Natural killer cell (primary cell): ENCODE data around the gene OCRL. TPM values are rescaled to one million over a fixed set of nuclear protein-coding genes. Genes with fewer than 3 reads are reported as not detected.

Experiments used
- ATAC-seq, 3 donors: fragments of 150-1000 bp in 2 of 3; fragments of 200-7000 bp in 1 of 3; cut with Tn5 transposase; 1 replicate in 1 of 3; 2 replicates in 2 of 3; pipeline ENCODE4 v1.10.0; 2021; ENCODE audit warnings: mild to moderate bottlenecking in 2 of 3, moderate library complexity in 2 of 3
- DNase-seq, 2 donors: peaks; one replicate each; pipeline versions ENCODE4 v3.0.0 to v3.0.0-alpha.2; 2013 to 2021; ENCODE audit warnings: mixed read lengths in 1 of 2
- H3K27ac ChIP-seq: one replicate; pipeline ENCODE4 v1.5.1; 2013; ENCODE audit warnings: mild to moderate bottlenecking, low read length
- H3K27me3 ChIP-seq: one replicate; pipeline ENCODE4 v1.6.1; 2013; ENCODE audit warnings: low read length; ENCODE audit not compliant: control insufficient read depth, insufficient read depth
- H3K36me3 ChIP-seq: one replicate; pipeline ENCODE4 v1.6.1; 2013; ENCODE audit warnings: low read length; ENCODE audit not compliant: control insufficient read depth, insufficient read depth
- H3K4me1 ChIP-seq: one replicate; pipeline ENCODE4 v1.6.1; 2013; ENCODE audit warnings: low read length; ENCODE audit not compliant: control insufficient read depth, insufficient read depth
- H3K4me3 ChIP-seq: one replicate; pipeline ENCODE4 v1.5.1; 2013; ENCODE audit warnings: low read length
- H3K9me3 ChIP-seq: one replicate; pipeline ENCODE4 v1.6.1; 2013; ENCODE audit warnings: low read length; ENCODE audit not compliant: control insufficient read depth, insufficient read depth
- H3K27ac Mint-ChIP-seq, 2 donors: one replicate each; pipeline ENCODE4 v1.8.0; 2022; ENCODE audit warnings: mild to moderate bottlenecking in 2 of 2, mixed read lengths in 2 of 2, moderate library complexity in 1 of 2
- H3K27me3 Mint-ChIP-seq, 2 donors: one replicate each; pipeline ENCODE4 v1.8.0; 2022; ENCODE audit warnings: low read depth in 2 of 2, mixed read lengths in 2 of 2
- H3K36me3 Mint-ChIP-seq: one replicate; pipeline ENCODE4 v1.8.0; 2022; ENCODE audit warnings: mixed read lengths
- H3K4me1 Mint-ChIP-seq, 2 donors: one replicate each; pipeline ENCODE4 v1.8.0; 2022; ENCODE audit warnings: mixed read lengths in 2 of 2
- H3K4me3 Mint-ChIP-seq: one replicate; pipeline ENCODE4 v1.8.0; 2022; ENCODE audit warnings: mild to moderate bottlenecking, moderate library complexity, mixed read lengths
- H3K9me3 Mint-ChIP-seq, 2 donors: one replicate each; pipeline ENCODE4 v1.8.0; 2022; ENCODE audit warnings: mixed read lengths in 2 of 2
- CTCF ChIP-seq: fragments of 200-600 bp; IDR thresholded peaks from one replicate; pipeline ENCODE4 v1.8.0; 2022; ENCODE audit warnings: antibody characterized with exemption
- WGBS: methylation state at CpG from one replicate; pipeline ENCODE4 v1.1.7; 2013; ENCODE audit warnings: missing lambda C conversion rate; ENCODE audit not compliant: insufficient coverage; 5-methylcytosine and 5-hydroxymethylcytosine counted together
- intact Hi-C: fragments of 100-400 bp; cut with micrococcal nuclease; formaldehyde crosslinking; loops from one replicate; pipeline ENCODE4 v1.14.2; 2022
- total RNA-seq, 4 donors: library from RNA; stranded (reverse); fragments of 120-200 nt in 1 of 4; gene quantifications; one replicate each; pipeline versions ENCODE4 v1.2.3 to v1.2.4, GENCODE V29; 2013 to 2022

Gene OCRL
- total RNA-seq, 3 donors from 2014 or later (not counting 1 experiment from before 2014, with no cell fraction given), result 1.0 to 2.2 (median 1.8) TPM

- Mint-ChIP-seq H3K27me3 (no peaks in the 10 kb centered on the region), H3K27ac (no peak overlapping the region), H3K4me3 (no peak overlapping the region), H3K4me1 (no peaks in the 10 kb centered on the region), H3K9me3 (no peaks in the 10 kb centered on the region), H3K36me3 (no peaks in the 10 kb centered on the region)
- H3K4me3 ChIP-seq, result no peak overlapping the region
- H3K36me3 ChIP-seq, result no peaks in the 10 kb centered on the region
- no peak for TF ChIP-seq CTCF
- no peaks in the 10 kb centered on the region for H3K9me3 ChIP-seq
- no peak for DNase-seq
- no peak overlapping the region for H3K27ac ChIP-seq
- no peak for ATAC-seq
- WGBS, result 83% methylated on average over 1 of the region's 1 CpG
- H3K27me3 ChIP-seq, result no peaks in the 10 kb centered on the region
- intact Hi-C loops, result no loop called here
- no peaks in the 10 kb centered on the region for H3K4me1 ChIP-seq
Observed at GRCh38 chrX:129581904-129582303, 41.8 kb downstream of the OCRL start.

- Mint-ChIP-seq H3K9me3 (no peaks in the 10 kb centered on the region), H3K4me3 (no peak overlapping the region), H3K36me3 (no peaks in the 10 kb centered on the region), H3K27ac (no peak overlapping the region), H3K4me1 (no peaks in the 10 kb centered on the region), H3K27me3 (no peaks in the 10 kb centered on the region)
- ATAC-seq, result no peak
- intact Hi-C loops, result no loop called here
- H3K4me3 ChIP-seq, result no peak overlapping the region
- no peaks in the 10 kb centered on the region for H3K9me3 ChIP-seq
- WGBS, result 94% methylated on average over 1 of the region's 1 CpG
- DNase-seq, result no peak
- no peak for TF ChIP-seq CTCF
- no peaks in the 10 kb centered on the region for H3K4me1 ChIP-seq
- no peaks in the 10 kb centered on the region for H3K36me3 ChIP-seq
- H3K27me3 ChIP-seq, result no peaks in the 10 kb centered on the region
- H3K27ac ChIP-seq, result no peak overlapping the region
Observed at GRCh38 chrX:129585167-129585566, 45.1 kb downstream of the OCRL start.

GRCh38 chrX:129585691-129586090, 45.6 kb downstream of the OCRL start:
- no peak for DNase-seq
- Histone ChIP-seq H3K4me1 (no peaks in the 10 kb centered on the region), H3K36me3 (no peaks in the 10 kb centered on the region), H3K27ac (no peak overlapping the region), H3K9me3 (no peaks in the 10 kb centered on the region), H3K4me3 (no peak overlapping the region), H3K27me3 (no peaks in the 10 kb centered on the region)
- WGBS, result no CpG with 5 or more reads among the region's 3 CpGs
- Mint-ChIP-seq H3K36me3 (no peaks in the 10 kb centered on the region), H3K9me3 (no peaks in the 10 kb centered on the region), H3K27ac (no peak overlapping the region), H3K4me1 (no peaks in the 10 kb centered on the region), H3K4me3 (no peak overlapping the region), H3K27me3 (no peaks in the 10 kb centered on the region)
- no peak for TF ChIP-seq CTCF
- ATAC-seq, result no peak
- intact Hi-C loops, result no loop called here

GRCh38 chrX:129586446-129586845, 46.4 kb downstream of the OCRL start:
- 100% methylated on average over 3 of the region's 4 CpGs for WGBS
- no peaks in the 10 kb centered on the region for H3K36me3 ChIP-seq
- no peak overlapping the region for H3K4me3 ChIP-seq
- Mint-ChIP-seq H3K4me1 (no peaks in the 10 kb centered on the region), H3K9me3 (no peaks in the 10 kb centered on the region), H3K27ac (no peak overlapping the region), H3K4me3 (no peak overlapping the region), H3K27me3 (no peaks in the 10 kb centered on the region), H3K36me3 (no peaks in the 10 kb centered on the region)
- no peak for TF ChIP-seq CTCF
- ATAC-seq (no peak), DNase-seq (no peak)
- no peak overlapping the region for H3K27ac ChIP-seq
- H3K27me3 ChIP-seq, result no peaks in the 10 kb centered on the region
- no peaks in the 10 kb centered on the region for H3K9me3 ChIP-seq
- intact Hi-C loops, result no loop called here
- H3K4me1 ChIP-seq, result no peaks in the 10 kb centered on the region
